Activated naive CD8-positive, alpha-beta T cell treated with anti-CD3 and anti-CD28 coated beads, Interleukin-2, amount 10 ng/mL, durations not matched to agents 7 days and 5 days (primary cell): ENCODE measurements around the gene TSPO2. TPM values are rescaled to one million over a fixed set of nuclear protein-coding genes. Genes with fewer than 3 reads are reported as not detected.

Experiments
- ATAC-seq: fragments of 150-1000 bp; cut with Tn5 transposase; one replicate; pipeline ENCODE4 v1.10.0; 2021; ENCODE audit warnings: low read depth, moderate library complexity
- POLR2A ChIA-PET: fragments of 350-600 bp; sonication (Branson Sonifier 250); formaldehyde crosslinking; loops from one replicate; lab custom pipeline; 2021; ENCODE audit warnings: antibody characterized with exemption; lab: Charles Lee
- DNase-seq: peaks from one replicate; pipeline ENCODE4 v3.0.0; 2021
- H3K27ac Mint-ChIP-seq: one replicate; pipeline ENCODE4 v1.8.0; 2022; ENCODE audit warnings: mild to moderate bottlenecking, mixed read lengths
- H3K27me3 Mint-ChIP-seq: one replicate; pipeline ENCODE4 v1.8.0; 2022; ENCODE audit warnings: mild to moderate bottlenecking, moderate library complexity, mixed read lengths
- H3K36me3 Mint-ChIP-seq: one replicate; pipeline ENCODE4 v1.8.0; 2021; ENCODE audit warnings: mild to moderate bottlenecking, mixed read lengths
- H3K4me1 Mint-ChIP-seq: one replicate; pipeline ENCODE4 v1.8.0; 2021; ENCODE audit warnings: mixed read lengths
- H3K4me3 Mint-ChIP-seq: one replicate; pipeline ENCODE4 v1.8.0; 2022; ENCODE audit warnings: mild to moderate bottlenecking, moderate library complexity, mixed read lengths
- H3K9me3 Mint-ChIP-seq: one replicate; pipeline ENCODE4 v1.8.0; 2021; ENCODE audit warnings: mixed read lengths
- total RNA-seq, 2 experiments: library from RNA; stranded (reverse); gene quantifications; one replicate each; pipeline ENCODE4 v1.2.3, GENCODE V29; 2021

TSPO2 gene
- total RNA-seq, 2 experiments from 2014 or later: not detected

DNA sequence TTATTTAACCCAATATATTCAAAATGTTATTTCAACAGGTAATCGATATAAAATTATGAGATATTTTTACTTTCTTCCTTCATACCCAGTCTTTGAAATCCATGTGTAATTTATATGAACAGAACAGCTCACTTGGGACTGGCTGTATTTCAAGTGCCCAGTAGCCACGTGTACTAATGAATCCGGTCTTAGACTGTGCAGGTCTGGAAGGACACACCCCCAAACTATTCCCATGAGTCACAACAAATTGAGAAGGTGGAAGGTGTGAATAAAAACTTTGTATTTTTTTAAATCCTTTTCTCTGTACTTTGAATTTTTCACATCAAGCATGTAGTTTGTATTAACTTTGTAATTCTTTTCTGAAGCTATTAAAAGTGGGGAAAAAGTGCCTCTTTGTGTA lies 6.1 kb upstream of the TSPO2 start:
- POLR2A ChIA-PET: interaction anchor here (2.1 kb wide), 1 partner anchor 9 kb away, joined by 8 read pairs; no protein-coding TSS in a partner anchor
- no peak overlapping the region for H3K4me3 Mint-ChIP-seq
- H3K9me3 Mint-ChIP-seq: no peaks in the 10 kb centered on the region
- H3K36me3 Mint-ChIP-seq: no peaks in the 10 kb centered on the region
- no peak for ATAC-seq
- no peak for DNase-seq
- no peaks in the 10 kb centered on the region for H3K27me3 Mint-ChIP-seq
- H3K27ac Mint-ChIP-seq: no peak overlapping the region
- H3K4me1 Mint-ChIP-seq: peaks cover 11% of the 10 kb centered on the region

DNA sequence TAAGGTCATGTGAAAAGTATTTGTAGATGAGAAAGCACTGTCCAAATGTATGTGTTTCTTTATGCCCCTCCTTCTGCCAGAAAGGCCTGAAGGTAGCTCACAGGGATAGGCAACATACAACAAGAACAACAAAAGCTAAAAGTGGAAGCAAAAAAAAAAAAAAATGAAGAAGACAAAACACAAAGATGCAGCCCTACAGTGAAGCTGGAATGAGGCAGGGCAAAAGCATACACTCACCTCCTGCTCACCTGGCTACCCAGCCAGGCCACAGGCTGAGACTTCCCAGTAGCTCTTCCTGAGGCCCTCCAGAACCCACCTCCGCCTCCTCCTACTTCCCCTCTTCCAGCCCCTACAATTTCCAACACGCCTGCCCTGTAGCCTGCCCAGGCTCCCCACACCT lies 5.7 kb upstream of the TSPO2 start:
- ATAC-seq (no peak), DNase-seq (no peak)
- POLR2A ChIA-PET: interaction anchor here (2.1 kb wide), 1 partner anchor 9 kb away, joined by 8 read pairs; no protein-coding TSS in a partner anchor
- Mint-ChIP-seq H3K9me3 (no peaks in the 10 kb centered on the region), H3K27ac (no peak overlapping the region), H3K4me3 (no peak overlapping the region), H3K27me3 (no peaks in the 10 kb centered on the region), H3K36me3 (no peaks in the 10 kb centered on the region), H3K4me1 (peaks cover 11% of the 10 kb centered on the region)

DNA sequence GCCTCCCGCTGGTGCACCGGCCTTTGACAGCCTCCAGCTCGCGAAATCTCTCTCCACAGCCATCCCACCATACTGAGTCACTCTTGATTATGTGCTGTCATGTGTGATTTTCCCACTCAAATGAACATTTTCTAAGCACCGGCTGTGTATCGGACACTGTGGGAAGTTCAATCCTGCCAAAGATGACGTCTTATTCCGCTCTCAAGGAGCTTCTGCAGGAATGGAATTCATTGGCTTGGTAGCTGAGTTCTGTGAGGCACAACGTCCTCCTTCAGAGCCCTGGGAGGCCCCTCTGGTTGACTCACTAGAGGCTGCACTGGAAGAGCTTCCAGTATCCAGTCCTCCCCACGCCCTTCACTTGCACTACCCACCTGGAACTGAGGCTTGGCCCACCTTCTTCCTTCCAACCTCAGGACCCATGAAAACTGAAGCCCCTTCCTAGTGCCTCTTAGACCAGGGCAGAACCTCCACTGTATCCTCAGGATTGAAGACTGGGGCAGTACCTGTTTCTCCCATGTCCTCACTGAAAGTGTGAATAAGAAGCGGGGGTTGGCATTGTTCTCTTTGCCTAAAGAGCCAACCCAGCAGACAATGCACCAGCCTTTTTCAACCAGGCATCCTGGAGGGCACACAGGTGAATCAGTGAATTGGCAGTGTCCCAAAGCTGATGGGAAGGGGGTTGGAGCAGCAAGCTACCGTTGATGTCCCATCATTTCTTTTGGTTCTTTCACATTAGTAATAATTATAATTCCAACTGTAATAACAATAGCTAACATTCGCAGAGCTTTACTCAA lies 5.0 kb upstream of the TSPO2 start:
- Mint-ChIP-seq H3K4me3 (no peak overlapping the region), H3K36me3 (no peaks in the 10 kb centered on the region), H3K27ac (no peak overlapping the region), H3K9me3 (no peaks in the 10 kb centered on the region), H3K4me1 (peaks cover 11% of the 10 kb centered on the region), H3K27me3 (no peaks in the 10 kb centered on the region)
- POLR2A ChIA-PET: interaction anchor here (1.2 to 2.1 kb wide), 2 partner anchors 9 to 10 kb away, joined by 4 to 8 read pairs; no protein-coding TSS in a partner anchor
- DNase-seq: no peak
- ATAC-seq: no peak

DNA sequence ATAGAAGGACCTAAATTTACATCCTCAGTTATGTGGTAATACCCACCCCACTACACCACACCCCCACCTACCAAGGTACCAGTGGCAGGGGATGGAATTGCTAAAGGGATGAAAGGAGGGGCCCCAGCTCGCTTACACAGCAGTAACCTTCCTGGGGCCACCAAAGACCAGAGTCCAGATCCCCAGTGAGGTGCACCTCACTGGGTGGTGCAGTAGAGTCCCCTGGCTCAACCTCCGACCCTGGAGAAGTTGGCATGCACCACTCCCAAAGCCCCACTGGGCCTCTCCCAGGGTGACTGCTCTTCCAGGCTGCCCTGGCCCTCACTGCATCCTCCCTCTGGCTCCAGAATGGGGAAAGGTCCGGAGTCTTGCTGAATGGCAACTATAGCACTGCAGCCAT lies 4.1 kb upstream of the TSPO2 start:
- ATAC-seq (no peak), DNase-seq (no peak)
- no peaks in the 10 kb centered on the region for H3K9me3 Mint-ChIP-seq
- H3K4me3 Mint-ChIP-seq: no peak overlapping the region
- no peaks in the 10 kb centered on the region for H3K27me3 Mint-ChIP-seq
- H3K27ac Mint-ChIP-seq: no peak overlapping the region
- H3K4me1 Mint-ChIP-seq: peaks cover 11% of the 10 kb centered on the region
- no peaks in the 10 kb centered on the region for H3K36me3 Mint-ChIP-seq
- POLR2A ChIA-PET: interaction anchor here (1.2 kb wide), 1 partner anchor 10 kb away, joined by 4 read pairs; no protein-coding TSS in a partner anchor

DNA sequence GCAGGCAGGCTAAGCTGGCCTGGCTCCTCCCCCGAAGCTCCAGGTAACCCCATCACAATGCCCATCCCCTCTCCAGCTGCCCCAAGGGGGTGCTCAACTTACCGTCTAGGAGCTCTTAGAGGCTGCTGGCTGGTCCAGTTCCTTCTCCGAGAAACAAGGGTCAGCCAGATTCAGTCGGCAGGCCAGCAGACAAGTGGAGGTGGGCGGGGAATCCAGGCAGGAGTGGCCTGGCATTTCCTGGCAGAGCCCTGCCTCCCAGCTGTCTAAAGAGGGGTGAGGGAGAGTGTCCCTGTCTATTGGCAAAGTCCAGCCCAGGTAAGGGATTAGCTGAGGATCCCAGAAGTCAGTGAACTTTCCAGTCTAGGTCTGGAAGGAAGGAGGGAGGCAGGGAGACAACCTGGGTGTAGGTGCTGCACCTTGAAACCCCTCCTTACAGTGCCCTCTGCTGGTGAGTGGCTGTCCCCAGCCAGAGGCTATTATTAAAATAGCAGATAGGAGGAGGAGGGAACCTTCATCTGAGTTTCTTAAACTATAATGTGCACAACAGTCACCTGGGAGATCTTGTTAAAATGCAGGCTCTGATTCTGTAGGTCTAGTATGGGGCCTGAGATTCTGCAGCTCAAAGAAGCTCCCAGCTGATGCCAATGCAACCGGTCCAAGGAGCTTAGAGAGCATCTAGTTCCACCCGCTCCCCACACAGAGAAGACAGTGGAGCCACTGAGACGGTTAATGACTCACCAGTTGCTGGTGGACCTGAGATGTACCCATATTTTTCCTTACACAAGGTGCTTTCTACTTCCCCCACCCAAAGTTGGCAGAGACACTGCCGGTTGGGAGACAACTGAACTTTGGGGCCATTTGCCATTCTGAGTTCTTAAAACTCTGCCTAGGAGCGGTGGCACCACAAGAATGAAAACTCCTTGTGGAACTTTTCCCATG lies 2.9 kb upstream of the TSPO2 start, which contains the start of gene UNC5CL:
UNC5CL (minus strand) TSS at position 162 of the 939 bp plus-strand sequence. CDS start 4,147 bp downstream, outside the sequence.
- POLR2A ChIA-PET: no interaction called here
- no peak within 1 kb of the TSS for H3K27ac Mint-ChIP-seq
- ATAC-seq: peak; percentile 77
- H3K27me3 Mint-ChIP-seq: no peaks in the 10 kb centered on the region
- H3K4me1 Mint-ChIP-seq: peaks cover 11% of the 10 kb centered on the region
- H3K9me3 Mint-ChIP-seq: no peaks in the 10 kb centered on the region
- DNase-seq: peak; percentile 65
- H3K36me3 Mint-ChIP-seq: no peaks in the 10 kb centered on the region
- no peak within 1 kb of the TSS for H3K4me3 Mint-ChIP-seq

DNA sequence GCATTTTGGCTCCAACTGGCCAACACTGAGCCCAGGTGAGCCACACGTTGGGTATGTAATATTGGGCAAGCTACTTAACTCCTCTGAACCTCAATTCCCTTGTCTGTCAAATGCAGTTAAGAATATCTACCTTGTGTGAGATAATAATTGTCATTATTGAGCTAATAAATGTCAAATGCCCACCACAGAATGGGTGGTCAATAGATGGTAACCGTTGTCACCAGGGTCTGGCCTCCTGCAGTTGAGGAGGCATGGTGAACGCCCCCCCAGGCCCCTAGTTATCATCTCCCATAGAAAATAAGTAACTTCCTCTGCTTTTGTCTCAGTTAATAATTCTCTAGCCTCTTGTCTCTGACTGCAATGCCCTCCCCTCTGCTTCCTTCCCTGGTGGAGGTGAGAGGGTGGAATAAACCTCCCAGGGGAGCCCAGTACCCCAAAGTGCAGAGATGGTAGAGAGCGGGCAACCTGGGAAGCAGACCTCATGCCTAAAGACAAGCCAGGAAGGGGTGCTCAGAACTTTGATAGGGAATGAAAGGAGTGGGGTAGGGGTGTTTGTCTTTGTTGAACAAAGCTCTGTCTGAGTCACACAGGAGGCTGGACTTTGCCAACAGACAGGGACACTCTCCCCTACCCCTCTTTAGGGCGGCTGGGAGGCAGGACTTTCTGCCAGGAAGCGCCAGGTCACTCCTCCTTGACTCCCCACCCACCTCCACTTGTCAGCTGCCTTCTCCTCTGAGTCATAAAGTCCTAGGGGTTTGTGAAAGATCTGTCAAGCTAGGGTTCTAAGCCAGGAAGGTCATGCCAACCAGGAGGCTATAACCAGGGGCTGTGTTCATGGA lies 1.9 kb upstream of the TSPO2 start:
- H3K36me3 Mint-ChIP-seq: no peaks in the 10 kb centered on the region
- H3K4me1 Mint-ChIP-seq: peaks cover 11% of the 10 kb centered on the region
- DNase-seq: no peak
- H3K27me3 Mint-ChIP-seq: no peaks in the 10 kb centered on the region
- H3K4me3 Mint-ChIP-seq: no peak overlapping the region
- no peak overlapping the region for H3K27ac Mint-ChIP-seq
- no peaks in the 10 kb centered on the region for H3K9me3 Mint-ChIP-seq
- ATAC-seq: no peak
- POLR2A ChIA-PET: no interaction called here

DNA sequence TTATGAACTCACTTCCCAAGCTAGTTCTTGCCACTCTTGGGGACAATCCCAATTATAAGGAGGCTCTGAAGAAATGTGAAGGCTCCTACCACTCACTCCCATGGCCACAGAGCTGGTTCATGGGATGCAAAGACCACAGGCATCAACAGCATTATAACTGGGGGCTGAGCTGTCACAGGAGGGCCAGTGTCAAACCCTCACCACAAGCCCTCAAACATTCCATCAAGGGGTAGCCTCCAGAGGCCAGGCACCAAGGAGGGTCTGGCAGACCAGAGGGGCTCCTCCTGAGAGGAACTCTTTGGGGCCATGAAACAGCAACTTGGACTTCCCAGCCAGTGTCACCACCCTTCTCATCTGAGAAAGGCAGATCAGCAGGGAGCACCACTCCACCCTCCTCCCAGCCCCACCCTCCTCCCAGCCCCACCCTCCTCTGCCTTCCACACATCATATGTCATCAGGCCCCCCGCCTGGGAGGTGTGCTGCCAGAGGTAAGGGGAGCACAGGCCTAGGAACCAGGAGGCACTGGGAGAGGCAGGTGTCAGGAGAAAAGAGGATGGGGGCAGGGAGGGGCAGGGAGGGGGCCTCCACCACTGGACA lies 1.2 kb upstream of the TSPO2 start:
- POLR2A ChIA-PET: no interaction called here
- Mint-ChIP-seq H3K27me3 (no peaks in the 10 kb centered on the region), H3K4me3 (no peak overlapping the region), H3K36me3 (no peaks in the 10 kb centered on the region), H3K4me1 (peaks cover 11% of the 10 kb centered on the region), H3K27ac (no peak overlapping the region), H3K9me3 (no peaks in the 10 kb centered on the region)
- ATAC-seq: no peak
- DNase-seq: no peak

DNA sequence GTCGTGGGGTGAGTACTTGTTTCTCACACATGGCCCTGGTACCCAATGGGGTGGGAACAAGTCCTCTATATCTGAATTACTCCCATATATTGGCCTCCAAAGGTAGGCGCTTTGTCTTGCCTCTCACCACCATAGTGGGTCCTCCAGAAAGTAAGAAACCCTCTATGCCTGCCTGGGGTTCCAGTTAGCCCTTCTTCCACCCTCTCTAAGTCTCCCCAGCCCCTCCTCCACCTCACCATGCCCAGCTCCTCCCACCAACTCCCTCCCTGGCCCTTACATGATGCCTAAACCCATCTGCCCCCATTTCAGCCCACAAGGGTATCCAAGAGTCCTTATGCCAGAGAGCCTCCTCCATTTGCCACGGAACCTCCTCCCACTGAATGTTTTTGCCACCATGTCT lies 884 bp downstream of the TSPO2 start:
- Mint-ChIP-seq H3K36me3 (no peaks in the 10 kb centered on the region), H3K4me3 (no peak overlapping the region), H3K27me3 (no peaks in the 10 kb centered on the region), H3K9me3 (no peaks in the 10 kb centered on the region), H3K4me1 (peaks cover 8% of the 10 kb centered on the region), H3K27ac (no peak overlapping the region)
- POLR2A ChIA-PET: no interaction called here
- no peak for ATAC-seq
- no peak for DNase-seq

DNA sequence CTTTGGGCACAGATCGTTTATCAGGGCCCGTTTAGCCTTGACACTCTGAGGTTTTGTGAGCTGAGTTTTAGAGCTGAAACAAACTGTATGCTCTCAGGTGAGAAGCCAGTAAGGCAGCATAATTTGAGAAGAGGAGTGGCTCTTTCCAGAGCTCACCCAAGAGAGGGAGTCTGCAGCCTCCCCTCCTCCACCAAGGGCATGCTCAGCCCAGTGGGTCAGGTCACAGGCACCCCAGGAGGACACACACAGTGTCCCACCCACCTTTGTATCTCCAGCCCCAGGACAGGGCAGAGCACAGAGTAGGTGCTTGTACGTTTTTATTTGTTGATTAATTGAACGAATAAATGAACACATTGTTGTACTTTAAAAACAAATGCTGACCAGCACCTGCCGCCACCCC lies 3.4 kb downstream of the TSPO2 start:
- ATAC-seq (no peak), DNase-seq (no peak)
- Mint-ChIP-seq H3K27ac (no peak overlapping the region), H3K4me3 (no peak overlapping the region), H3K4me1 (peaks cover 2% of the 10 kb centered on the region), H3K27me3 (no peaks in the 10 kb centered on the region), H3K36me3 (no peaks in the 10 kb centered on the region), H3K9me3 (no peaks in the 10 kb centered on the region)
- POLR2A ChIA-PET: interaction anchor here (1.1 kb wide), 1 partner anchor 17 kb away, joined by 3 read pairs; no protein-coding TSS in a partner anchor

DNA sequence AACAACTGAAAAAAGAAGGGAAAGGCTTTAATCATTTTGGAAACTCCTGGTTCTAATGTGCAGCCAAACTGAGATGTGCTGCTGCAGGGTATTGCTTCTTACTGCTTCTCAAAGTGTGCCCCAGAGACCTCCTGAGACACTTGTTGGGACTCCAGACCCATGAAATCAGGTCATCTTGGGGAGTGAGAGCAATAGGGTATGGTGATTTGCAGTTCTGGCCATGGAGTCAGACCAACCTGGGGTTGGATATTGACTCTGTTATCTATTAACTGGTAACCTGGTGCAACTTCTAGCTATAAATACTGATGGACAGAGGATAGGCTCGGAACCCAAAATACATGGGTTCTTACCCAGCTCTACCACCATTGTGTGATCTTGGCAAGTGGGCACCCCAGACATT lies 3.8 kb downstream of the TSPO2 start:
- H3K27me3 Mint-ChIP-seq: no peaks in the 10 kb centered on the region
- no peaks in the 10 kb centered on the region for H3K9me3 Mint-ChIP-seq
- no peak for ATAC-seq
- DNase-seq: no peak
- POLR2A ChIA-PET: interaction anchor here (1.1 kb wide), 1 partner anchor 18 kb away, joined by 3 read pairs; no protein-coding TSS in a partner anchor
- H3K27ac Mint-ChIP-seq: no peak overlapping the region
- H3K36me3 Mint-ChIP-seq: no peaks in the 10 kb centered on the region
- H3K4me3 Mint-ChIP-seq: no peak overlapping the region
- H3K4me1 Mint-ChIP-seq: no peaks in the 10 kb centered on the region

DNA sequence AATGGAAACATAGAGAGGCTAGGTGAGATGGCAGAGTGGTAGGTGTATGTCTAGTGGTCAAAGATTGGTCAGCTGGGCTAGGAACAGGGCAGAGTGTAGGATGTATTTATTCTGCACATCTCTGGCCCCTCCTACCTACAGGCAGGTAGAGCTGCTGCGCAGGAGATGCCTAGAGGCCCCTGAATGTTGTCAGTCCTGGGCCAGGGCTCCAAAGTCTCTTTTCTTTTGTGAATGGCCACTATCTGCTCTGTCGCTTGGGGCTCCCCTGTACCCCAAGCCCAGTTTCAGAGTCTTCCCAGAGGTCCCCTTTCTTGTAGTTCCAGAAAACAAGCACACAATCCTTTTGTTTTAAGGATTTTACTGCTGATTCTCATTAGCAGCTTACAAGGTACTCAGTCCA lies 5.0 kb downstream of the TSPO2 start:
- no peak overlapping the region for H3K27ac Mint-ChIP-seq

More for the DNA sequence above, 5.0 kb downstream of the TSPO2 start:
- DNase-seq: no peak
- Mint-ChIP-seq H3K9me3 (no peaks in the 10 kb centered on the region), H3K36me3 (peaks cover 7% of the 10 kb centered on the region), H3K27me3 (no peaks in the 10 kb centered on the region), H3K4me3 (no peak overlapping the region), H3K4me1 (peaks cover 9% of the 10 kb centered on the region)
- POLR2A ChIA-PET: no interaction called here
- ATAC-seq: no peak
